ENCODE results near the gene TSPAN10. TPM values are rescaled to one million over a fixed set of nuclear protein-coding genes. Genes with fewer than 3 reads are reported as not detected.

TSPAN10 gene
- total and polyA plus RNA-seq, 2 of the 4 experiments (the other 2 are of a cell fraction): 1.4 to 4.5 TPM

- Histone ChIP-seq H2AK5ac (ENCODE audit: low read depth, low read length) (no peak overlapping the region), H4K5ac (ENCODE audit: low read depth, low read length) (0 out of 2 replicates have a peak overlapping the region, but pooled peaks have one; percentile 18), H3K4ac (ENCODE audit: low read depth, low read length) (no peak overlapping the region), H3K9me1 (ENCODE audit: insufficient read depth, low read length) (no peaks in the 10 kb centered on the region), H4K20me1 (ENCODE audit: insufficient read depth, low read length) (peaks cover 3% of the 10 kb centered on the region), H3K36me3 (ENCODE audit: control insufficient read depth, insufficient read depth, low read length) (peaks cover 31% of the 10 kb centered on the region), H3K79me1 (ENCODE audit: low read depth in 1 of 2, low read length in 2 of 2) (peaks cover 15 to 63% of the 10 kb centered on the region in 2 experiments; a peak in 3 of 4 replicates), H3K9me3 (ENCODE audit: control insufficient read depth, insufficient read depth, low read length) (no peaks in the 10 kb centered on the region), H2AFZ (replicated peaks; ENCODE audit: low read length, poor library complexity) (no peak overlapping the region), H2BK15ac (ENCODE audit: low read depth, low read length) (no peak overlapping the region), H3K4me2 (ENCODE audit: low read depth, low read length) (no peak overlapping the region), H3K4me1 (ENCODE audit: control insufficient read depth, insufficient read depth, low read length) (no peaks in the 10 kb centered on the region), H4K91ac (ENCODE audit: insufficient read depth, low read depth, low read length) (no peak overlapping the region), H3K9ac (ENCODE audit: low read depth, low read length) (no peak overlapping the region), H4K8ac (ENCODE audit: low read depth in 2 of 2, low read length in 2 of 2) (no peak overlapping the region), H2BK20ac (ENCODE audit: low read depth, low read length) (no peak overlapping the region), H2BK120ac (ENCODE audit: low read depth, low read length) (no peak overlapping the region), H3K27me3 (ENCODE audit: control insufficient read depth, insufficient read depth, low read length) (no peaks in the 10 kb centered on the region), H2AK9ac (replicated peaks; ENCODE audit: low read depth, low read length, poor library complexity) (no peak overlapping the region), H3K27ac (ENCODE audit: insufficient read depth, low read length) (no peak overlapping the region), H3K23ac (ENCODE audit: low read depth, low read length) (no peak overlapping the region), H3K18ac (ENCODE audit: low read depth, low read length) (no peak overlapping the region), H3K56ac (ENCODE audit: extremely low read depth, insufficient read depth, low read length) (no peak overlapping the region), H2BK5ac (ENCODE audit: low read depth, low read length, poor library complexity, severe bottlenecking) (no peak overlapping the region), H3K14ac (replicated peaks; ENCODE audit: low read depth, low read length) (no peak overlapping the region), H3K4me3 (ENCODE audit: insufficient read depth, low read depth, low read length) (no peak overlapping the region)
- ChIA-PET CTCF (no interaction called here), POLR2A (ENCODE audit: unreplicated experiment) (no interaction called here)
- no TSS peak for BruUV-seq (replicated peaks)
- no peak for DNase-seq
- intact Hi-C loops (cut with micrococcal nuclease) (no loop called here), in situ Hi-C loops (cut with MboI; ENCODE audit: low sequenced_read_pairs) (no loop called here), dilution Hi-C loops (cut with HindIII; ENCODE audit: low sequenced_read_pairs, unreplicated experiment) (no loop called here)
- no peak for TF ChIP-seq CTCF (conservative IDR thresholded peaks at IDR 0.05; ENCODE audit: low read depth, low read length)
- TF ChIP-seq SMC3 (IDR thresholded peaks at IDR 0.05; ENCODE audit: low read depth, low read length): no peak
- TF ChIP-seq MAZ (IDR thresholded peaks at IDR 0.05; ENCODE audit: borderline replicate concordance, low read depth, low read length): no peak
- ATAC-seq (ENCODE audit: low read depth): no peak
- WGBS, 2 experiments (ENCODE audit: extremely low coverage in 2 of 2, insufficient read length in 1 of 2): 92% methylated on average over 14 of the region's 17 CpGs; no CpG with 5 or more reads in 1 of the 2 experiments
Observed at GRCh38 chr17:81676906-81677305, 39.9 kb downstream of the TSPAN10 start.
